GM18870 (cell line): ENCODE data around the gene GLYR1.

ENCODE experiments used
- ATAC-seq: cut with Tn5 transposase; IDR thresholded peaks from one replicate; pipeline ENCODE4 v1.9.1; 2021; ENCODE audit warnings: moderate library complexity; ENCODE audit not compliant: unreplicated experiment

GLYR1 gene

DNA sequence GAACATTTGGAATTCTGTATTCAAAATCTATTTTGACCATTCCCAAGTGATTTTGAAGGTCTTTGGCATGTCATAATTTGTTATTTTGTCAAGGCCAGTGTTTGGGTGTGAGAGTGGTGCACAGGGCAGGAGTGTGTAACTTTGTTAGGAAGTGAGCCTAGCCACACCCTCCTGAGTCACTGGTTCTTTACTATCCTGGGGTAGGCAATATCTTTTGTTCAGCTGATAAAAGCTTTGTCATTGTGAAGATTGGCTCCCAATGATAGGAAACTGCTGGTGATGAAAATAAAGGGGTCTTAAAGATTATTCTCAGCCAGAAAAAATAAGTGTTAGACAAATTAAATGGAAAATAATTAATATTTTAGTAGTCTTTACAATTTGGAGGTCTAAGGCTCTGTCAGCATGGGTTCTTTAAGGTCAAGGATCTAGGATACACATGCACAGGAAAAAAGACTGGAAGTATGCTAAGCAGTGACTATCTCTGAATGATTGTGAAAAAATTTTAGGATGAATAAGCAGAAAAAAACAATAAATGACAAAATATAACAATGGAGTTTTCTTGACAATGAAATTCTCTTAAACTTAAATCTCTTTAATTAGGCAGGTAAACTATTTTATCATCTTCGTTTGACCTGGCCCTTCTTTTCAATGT lies 5.3 kb upstream of the GLYR1 start:
- ATAC-seq = no peak

DNA sequence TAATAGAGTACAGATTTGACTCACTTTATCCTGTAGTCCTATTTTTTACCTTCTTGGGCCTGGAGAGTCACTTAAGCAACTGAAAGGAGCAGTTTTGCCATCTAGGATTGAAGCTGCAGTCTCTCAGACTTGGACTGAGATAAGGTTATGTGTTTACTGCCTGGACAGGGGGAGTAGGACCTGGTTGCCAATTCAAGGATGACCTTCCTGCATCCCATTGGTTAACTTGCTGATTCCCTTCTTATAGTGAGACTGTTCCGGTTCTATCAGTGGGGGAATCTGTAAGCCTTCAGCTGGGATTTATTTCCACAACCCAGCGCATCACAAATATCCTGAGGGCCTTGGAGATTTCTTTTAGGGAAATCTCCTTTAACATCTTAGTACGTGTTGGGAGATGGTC lies 3.1 kb upstream of the GLYR1 start:
- ATAC-seq = no peak

DNA sequence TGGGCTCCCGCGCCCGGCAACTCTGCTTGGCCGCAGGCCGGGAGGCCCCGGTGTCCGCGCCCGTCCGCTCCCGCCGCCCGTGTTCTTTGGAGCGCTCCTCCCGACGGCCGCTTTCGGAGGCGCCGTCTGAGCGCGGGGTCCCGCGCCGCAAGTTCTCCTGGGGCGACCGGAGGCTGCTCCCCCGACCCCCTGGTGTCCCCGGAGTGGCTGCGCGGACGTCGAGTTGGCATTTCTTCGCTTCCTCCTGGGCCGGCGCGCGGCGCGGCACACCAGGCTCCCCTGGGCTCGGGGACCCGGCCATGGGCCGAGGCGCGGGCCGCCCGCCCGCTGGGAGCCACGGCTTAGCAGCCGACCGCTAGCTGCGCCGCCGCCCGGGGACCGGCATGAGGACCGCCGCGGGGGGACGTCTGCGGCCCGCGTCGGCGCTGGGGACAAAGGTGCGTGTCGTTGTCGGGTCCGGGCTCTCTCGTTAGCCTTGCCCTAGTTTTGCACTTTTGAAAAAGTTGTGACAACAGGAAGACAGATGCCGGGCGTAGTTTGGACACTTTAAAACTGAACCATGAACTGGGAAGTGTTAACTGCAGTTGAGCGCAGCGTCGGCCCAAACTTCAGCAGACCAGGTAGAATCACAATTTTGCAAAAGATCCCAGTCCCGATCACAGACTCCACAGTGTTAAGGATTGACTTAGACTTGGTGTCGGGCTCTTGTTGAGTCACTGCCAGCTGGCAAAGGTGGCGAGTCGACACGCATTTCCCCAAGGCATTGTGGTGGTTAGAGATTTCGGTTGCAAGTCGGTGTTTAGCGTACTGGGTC lies 893 bp upstream of the GLYR1 start:
- peak; percentile 12 for ATAC-seq

DNA sequence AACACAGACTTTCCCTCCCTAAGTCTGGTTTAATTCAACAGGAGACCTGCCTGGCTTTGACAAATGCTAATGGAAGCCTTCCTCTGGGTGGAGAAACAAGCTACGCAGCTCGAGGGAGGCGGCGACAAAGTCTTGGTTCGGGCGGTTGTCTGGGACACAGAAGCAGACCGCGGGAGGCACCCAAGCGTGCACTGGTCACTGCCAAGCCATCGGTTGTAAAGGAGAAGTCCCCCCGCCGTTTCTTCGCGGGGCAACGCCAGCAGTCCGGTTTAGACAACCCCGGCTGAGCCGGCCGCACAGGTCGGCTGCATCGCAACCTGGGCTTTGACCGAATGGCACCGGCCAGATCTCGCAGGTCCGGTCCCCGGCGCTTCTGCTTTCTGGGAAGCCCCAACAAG lies 586 bp downstream of the GLYR1 start:
- peak; percentile 19 for ATAC-seq

DNA sequence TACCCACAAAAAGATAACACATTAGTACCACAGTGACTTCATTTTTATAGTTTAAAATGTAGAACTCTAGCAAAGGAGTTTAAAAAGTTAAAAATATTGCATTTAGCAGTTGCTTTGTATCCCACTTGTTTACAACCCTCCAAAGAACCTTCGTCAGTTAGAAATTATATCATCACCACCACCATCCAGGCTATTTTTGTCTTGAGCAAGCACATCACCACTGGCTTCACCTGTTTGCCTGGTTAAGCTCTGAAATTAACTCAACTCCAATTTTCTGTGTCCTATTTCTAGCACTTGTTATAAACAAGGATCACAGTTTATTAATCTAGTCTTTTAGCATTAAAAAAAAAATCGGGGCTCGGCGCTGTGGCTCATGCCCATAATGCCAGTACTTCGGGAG lies 6.1 kb downstream of the GLYR1 start:
- ATAC-seq = no peak

DNA sequence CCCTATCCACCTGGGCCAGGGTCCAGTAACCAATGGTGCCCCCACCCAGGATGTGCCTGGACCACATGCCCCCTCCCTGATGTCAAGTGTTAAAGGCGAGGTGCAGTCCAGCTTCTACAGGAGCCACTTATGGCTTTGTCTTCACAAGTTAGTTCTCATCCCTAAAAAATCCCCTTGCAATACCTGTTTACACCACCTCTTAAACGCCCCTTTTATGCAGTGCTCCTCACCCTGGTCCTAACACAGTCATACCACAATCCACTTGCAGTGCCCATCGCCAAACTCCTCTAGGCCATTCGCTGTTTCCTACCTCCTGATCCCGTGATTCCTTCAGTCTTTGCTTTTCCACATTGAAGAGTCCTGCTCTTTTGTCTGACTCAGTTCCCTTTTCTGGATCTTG lies 7.1 kb downstream of the GLYR1 start:
- ATAC-seq = no peak

DNA sequence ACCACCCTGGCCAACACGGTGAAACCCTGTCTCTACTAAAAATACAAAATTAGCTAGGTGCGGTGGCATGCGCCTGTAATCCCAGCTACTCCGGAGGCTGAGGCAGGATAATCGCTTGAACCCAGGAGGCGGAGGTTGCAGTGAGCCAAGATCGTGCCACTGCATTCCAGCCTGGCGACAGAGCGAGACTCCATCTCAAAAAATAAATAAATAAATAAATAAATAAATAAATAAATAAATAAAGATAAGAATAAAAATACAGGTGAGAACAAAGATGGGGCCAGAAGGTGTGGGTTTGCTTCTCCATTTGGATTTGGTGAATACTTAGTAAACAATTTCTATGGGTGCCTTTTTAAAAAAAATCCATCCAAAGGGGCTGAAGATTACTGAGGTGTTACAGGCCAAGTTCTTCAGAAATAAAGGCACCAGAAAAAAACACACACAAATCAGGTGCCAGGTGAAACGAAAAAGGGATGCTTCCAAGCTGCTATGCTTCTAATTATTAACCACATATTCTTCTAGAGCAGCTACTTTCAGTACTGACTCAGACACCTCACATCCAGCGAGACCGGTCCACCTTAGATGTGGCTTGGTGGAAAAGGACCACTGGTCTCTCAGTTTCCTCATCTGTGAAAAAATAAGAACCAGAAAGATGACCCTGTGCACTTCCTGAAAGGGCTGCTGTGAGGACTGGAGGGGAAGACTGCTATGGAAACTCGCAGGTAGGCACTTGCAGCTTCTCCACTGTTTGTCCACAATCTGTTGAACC lies 9.2 kb downstream of the GLYR1 start:
- no peak for ATAC-seq

DNA sequence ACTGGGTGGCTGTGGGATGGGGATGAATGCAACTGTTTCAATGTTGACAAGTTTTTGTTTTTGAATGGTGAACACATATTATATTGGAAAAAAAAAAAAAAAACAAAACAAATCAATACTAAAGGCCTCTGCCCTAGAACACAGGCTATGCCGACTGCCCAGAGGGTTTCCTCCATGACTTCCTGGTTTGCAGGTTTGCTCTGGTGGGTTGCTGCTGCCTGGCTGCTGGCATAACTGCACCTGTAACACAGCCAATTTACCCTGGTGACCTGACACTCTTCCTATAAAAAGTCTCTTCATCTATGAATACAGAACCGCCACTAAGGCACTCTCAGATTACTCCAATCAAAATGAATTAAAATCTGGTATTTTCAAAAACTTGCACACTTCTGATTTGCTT lies 10.4 kb downstream of the GLYR1 start:
- no peak for ATAC-seq

DNA sequence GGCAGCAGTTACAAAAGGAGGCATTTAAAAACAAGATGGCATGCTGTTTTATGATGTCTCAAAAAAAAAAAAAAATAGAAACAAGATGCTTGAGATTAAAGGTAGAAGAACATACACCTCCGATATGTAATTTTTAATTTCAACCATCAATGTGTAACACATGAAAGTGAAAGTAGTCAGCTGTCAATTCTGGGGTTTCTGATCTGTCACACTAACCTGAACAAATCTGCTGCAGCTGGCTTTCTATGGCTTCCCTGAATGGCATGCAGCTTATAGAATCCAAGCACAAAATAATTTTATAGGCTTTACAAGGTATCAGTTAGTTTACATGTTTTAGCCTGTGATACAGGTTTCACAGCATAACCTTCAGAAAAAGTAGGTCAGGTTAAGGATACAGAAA lies 13.5 kb downstream of the GLYR1 start:
- no peak for ATAC-seq

DNA sequence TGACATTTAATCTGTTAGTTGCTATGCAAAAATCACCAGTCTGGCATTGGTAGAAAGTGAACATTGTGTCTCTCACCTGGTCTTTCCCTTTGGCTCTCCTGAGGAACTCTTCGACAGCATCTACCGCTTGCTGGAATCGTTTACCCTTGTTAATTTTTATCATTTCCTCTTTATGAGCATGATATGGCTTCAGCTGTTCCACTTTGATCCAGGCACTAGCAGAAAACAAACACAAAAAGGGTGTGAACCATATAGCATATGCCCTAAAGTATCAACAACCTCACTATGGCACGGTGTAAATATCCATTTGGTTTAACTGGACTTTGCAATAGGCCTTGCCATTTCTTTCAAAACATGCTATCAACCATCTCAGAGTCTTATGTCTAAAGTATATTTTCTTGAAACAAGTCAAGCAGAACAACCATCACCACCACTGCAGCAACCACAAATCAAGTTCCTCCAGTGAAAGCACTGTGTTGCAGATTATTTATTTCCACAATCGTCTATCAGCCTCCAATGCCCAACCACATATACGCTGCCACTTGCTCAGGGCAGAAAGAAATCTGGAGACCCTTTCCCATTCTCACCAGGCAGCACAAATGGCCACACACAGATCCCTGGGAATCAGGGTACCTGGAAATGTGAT lies 14.3 kb downstream of the GLYR1 start:
- no peak for ATAC-seq

DNA sequence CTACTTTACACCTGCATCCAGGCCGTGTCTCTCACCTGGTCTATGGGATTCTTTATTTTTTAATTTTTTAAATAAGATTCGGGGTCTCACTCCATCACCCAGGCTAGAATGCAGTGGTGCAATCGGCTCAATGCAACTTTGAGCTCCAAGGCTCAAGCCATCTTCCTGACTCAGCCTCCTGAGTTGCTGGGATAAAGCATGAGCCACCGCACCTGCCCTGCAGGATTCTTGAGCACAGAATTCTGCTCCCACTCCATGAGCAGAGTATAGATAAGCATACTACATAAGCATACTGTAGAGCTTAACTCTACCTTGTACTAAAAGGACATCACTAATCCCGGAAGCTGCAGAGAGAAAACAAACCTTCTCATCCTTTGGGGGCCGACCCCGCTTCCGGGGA lies 15.5 kb downstream of the GLYR1 start:
- no peak for ATAC-seq

DNA sequence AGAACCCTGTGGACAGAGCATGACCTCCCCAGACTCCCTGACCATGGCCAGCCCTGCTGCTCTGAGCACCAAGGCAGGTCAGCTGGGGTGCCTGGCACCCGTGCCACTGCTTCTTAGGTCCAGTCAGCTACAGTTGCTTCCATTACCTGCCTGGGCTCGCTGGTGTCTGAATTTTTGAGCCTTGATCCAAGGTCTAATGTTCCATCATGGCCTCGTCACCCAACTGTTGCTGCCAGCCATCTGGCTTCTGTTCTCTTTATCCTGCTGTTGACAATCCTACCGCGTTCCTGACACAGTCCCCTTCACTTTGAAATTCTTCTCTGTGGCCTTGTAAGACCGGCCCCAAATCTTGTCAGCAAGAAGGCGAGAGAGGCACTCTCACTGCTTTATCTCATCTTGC lies 16.7 kb downstream of the GLYR1 start:
- ATAC-seq = no peak

DNA sequence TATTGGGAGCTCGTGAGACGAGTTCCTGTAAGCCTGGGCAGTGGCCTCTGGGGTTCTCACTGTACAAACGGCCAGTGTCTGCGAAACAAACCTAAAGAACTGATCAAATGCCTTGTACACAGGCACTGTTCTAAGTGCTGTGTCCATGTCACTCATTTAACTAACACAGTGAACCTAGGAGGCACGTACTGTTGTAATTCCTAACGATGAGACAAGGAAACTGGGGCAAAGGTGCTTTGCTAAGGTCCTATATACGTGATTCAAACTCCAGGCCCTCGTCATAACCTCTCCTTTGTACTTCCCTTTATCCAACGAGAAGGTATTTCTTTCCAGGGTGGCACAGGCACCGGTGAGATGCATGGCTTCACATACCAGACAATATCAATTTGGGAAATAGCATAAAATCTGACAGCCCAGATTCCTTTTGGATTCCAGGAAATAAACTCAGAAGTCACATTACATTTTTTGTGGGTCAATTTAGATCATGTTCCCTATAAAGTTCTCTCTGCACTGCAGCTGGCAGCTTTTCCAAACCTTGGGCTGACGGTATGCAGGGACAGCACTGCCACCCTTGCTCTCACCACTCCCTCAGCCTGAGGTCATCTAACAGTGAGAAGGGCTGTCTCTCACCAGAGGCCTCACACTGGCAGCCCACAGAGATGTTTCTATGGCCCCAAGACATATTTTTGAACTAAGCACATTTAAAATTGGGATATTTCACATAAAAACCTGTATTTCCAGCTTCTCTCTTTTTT lies 18.3 kb downstream of the GLYR1 start:
- ATAC-seq = no peak

DNA sequence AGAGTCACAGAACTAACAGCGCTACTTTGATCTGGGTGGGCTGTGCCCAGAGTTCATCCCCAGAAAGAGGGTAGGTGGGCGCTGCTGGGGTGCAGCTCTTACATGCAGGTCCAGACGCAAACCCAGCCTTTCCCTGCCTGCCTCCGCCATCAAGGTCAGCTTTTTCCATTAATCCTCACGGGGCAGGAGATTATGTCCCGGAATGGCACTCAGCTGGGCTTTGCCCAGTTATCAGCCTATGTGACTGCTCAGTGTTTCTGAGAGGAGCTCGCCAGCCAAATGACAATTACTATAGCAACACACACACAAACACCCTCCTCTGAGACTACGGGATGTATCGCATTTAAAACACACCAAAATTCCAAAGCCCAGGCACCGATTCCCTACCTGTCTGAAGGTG lies 20.1 kb downstream of the GLYR1 start:
- ATAC-seq = no peak

DNA sequence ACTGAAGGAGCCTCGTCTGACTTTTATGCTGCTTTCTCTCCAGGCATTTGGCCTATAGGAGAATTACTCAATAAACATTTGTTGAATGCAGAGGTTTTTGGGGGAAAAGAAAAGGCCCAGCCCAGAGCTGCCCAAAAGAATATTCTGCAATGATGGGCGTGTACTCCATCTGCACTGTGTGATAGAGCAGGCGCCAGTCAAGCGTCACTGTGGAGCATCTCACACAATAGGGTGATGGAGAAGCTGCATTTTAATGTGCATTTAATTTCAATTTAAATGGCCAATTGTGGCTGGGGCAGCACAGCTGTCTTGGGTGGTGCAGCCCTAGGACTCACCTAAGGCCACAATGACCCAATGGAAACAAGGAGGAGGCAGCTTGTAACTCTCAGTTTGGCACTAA lies 20.6 kb downstream of the GLYR1 start:
- no peak for ATAC-seq

DNA sequence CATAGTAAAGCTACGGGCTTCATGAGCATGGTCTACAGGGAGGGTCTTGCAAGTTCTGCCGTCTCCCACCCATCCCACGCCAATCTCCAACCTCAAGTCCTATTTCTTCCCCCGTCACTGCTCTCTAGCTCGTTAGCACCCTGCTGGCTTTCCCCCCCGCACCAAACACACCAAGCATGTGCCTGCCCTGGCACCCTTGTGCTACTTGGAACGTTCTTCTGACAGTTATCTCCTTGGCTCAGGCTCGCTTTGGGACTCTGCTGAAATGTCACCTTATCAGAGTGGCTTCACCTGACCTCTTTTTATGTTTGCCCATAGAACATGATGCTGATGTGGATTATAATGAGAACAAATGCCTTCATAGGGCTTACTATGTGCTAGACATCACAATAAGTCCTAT lies 21.9 kb downstream of the GLYR1 start:
- no peak for ATAC-seq

DNA sequence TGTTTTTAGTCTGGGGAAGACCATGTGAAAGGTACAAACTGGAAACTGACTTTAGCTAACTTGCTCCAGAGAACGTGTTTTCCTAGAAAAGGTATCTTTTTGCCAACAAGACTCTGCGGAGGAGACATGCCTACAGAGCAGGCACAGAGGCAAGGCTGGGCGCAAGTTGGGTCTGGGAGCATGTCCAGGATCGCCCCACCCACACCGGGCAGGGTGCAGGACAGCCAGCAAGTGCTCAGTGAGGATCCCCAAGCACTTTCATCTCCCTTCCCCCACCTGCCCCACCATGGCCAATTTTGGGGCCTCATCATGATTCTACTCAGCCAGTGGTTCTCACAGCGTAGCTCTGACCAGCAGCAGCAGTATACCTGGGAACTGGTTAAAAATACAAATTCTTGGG lies 26.4 kb downstream of the GLYR1 start:
- no peak for ATAC-seq

DNA sequence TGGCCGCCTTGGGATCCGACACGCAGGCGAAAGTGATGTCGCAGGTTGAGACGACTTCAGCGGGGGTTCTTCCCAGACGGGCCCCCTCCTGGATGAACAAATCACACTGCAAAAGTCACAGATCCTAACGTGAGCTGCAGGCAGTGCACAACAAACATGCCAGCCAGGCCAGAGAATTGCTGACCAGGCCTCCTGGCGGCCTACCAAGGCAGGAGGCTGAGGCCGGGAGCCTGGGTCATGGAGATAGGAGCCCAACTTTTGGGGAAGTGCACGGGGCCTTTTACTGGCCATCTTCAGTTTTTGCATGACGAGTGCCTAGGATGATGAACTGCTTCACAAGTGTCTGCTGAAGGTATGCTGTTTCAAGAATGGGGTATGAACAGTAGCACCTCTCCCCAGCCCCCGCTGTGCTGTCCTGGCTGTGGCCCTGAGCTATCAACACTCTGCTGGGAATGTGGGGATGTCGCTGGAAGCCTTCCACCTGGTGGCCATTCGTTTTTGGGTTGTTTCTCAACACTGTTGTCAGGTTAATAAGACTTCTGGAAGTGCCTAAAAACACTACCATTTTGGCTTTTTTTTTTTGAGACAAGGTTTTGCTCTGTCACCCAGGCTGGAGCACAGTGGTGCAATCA lies 32.4 kb downstream of the GLYR1 start:
- no peak for ATAC-seq

DNA sequence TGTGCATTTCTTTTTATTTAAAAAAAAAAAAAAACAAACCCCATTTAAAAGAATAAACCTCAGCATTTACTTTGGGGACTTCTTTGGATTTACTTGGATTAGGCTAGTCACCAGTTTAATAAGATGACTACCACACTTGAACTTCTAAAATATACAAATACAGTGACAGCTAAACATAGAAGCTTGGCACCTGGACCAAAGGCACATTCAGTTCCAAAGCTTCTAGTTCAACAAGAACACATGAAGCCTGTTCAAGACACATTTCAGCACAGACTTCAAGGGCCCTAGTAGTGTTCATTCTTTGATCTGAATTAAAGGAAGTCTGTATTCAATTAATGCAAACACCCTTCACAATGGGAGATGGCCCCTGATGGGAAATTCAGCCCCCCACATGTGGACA lies 33.0 kb downstream of the GLYR1 start:
- no peak for ATAC-seq

DNA sequence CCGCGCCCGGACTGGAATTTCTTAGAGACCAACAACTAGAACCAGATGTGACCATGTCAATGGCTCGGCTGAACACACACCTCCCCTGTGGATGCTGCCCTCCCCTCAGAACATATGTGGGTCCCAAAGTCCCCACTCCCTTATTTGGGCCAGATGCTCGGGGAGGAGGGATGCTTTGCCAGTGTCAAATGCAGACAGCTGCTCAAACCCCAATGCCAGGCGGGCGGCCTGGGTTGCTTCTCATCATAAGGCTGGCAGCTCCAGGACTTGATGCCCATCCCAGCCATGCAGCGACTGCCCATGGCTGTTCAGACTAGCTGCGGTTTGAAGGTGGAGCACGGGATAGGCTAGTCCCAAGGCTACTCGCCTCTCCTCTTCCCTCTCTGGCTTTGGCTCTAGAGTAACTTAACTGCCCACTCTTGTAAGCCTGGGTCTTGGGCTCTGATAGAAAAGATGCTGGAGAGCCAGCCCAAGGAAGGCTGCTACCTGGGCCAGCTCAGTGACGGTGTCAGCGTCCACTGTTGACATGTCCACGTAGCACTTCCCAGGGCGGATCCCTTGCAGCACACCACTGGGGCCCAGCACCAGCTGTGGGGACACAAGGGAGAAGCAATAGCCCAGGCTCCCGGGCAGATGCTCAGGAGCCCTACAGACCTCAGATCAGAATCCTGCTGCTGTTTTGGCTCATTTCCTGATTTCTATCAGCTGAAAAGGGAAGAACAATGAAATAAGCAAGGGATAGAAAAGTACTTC lies 33.7 kb downstream of the GLYR1 start:
- ATAC-seq = no peak
